ENCODE measurements around the gene LRGUK. TPM values are rescaled to one million over a fixed set of nuclear protein-coding genes. Genes with fewer than 3 reads are reported as not detected.

LRGUK gene
- total and polyA plus RNA-seq, 2 of the 4 experiments (the other 2 are of a cell fraction) = 0.07 TPM; not detected in 1

GRCh38 chr7:134154581-134155130 is 27.5 kb downstream of the LRGUK start:
- no TSS peak for BruUV-seq (replicated peaks)
- Histone ChIP-seq H2AK9ac (replicated peaks; ENCODE audit: low read depth, low read length, poor library complexity) (no peak overlapping the region), H3K4me2 (ENCODE audit: low read depth, low read length) (no peak overlapping the region), H4K20me1 (ENCODE audit: insufficient read depth, low read length) (no peaks in the 10 kb centered on the region), H2AK5ac (ENCODE audit: low read depth, low read length) (no peak overlapping the region), H4K8ac (ENCODE audit: low read depth in 2 of 2, low read length in 2 of 2) (no peak overlapping the region), H3K27ac (ENCODE audit: insufficient read depth, low read length) (no peak overlapping the region), H3K4ac (ENCODE audit: low read depth, low read length) (no peak overlapping the region), H3K14ac (replicated peaks; ENCODE audit: low read depth, low read length) (no peak overlapping the region), H3K56ac (ENCODE audit: extremely low read depth, insufficient read depth, low read length) (no peak overlapping the region), H3K36me3 (ENCODE audit: control insufficient read depth, insufficient read depth, low read length) (no peaks in the 10 kb centered on the region), H2BK15ac (ENCODE audit: low read depth, low read length) (no peak overlapping the region), H3K9ac (ENCODE audit: low read depth, low read length) (no peak overlapping the region), H3K9me1 (ENCODE audit: insufficient read depth, low read length) (no peaks in the 10 kb centered on the region), H3K23ac (ENCODE audit: low read depth, low read length) (no peak overlapping the region), H3K9me3 (ENCODE audit: control insufficient read depth, insufficient read depth, low read length) (no peaks in the 10 kb centered on the region; the same call in 1 of the 2 replicates), H4K91ac (ENCODE audit: insufficient read depth, low read depth, low read length) (no peak overlapping the region), H4K5ac (ENCODE audit: low read depth, low read length) (no peak overlapping the region), H3K27me3 (ENCODE audit: control insufficient read depth, insufficient read depth, low read length) (no peaks in the 10 kb centered on the region), H2BK20ac (ENCODE audit: low read depth, low read length) (no peak overlapping the region), H3K79me1 (ENCODE audit: low read depth in 1 of 2, low read length in 2 of 2) (no peaks in the 10 kb centered on the region), H2BK120ac (ENCODE audit: low read depth, low read length) (no peak overlapping the region), H3K4me1 (ENCODE audit: control insufficient read depth, insufficient read depth, low read length) (no peaks in the 10 kb centered on the region), H3K4me3 (ENCODE audit: insufficient read depth, low read depth, low read length) (no peak overlapping the region), H3K18ac (ENCODE audit: low read depth, low read length) (no peak overlapping the region), H2BK5ac (ENCODE audit: low read depth, low read length, poor library complexity, severe bottlenecking) (no peak overlapping the region), H2AFZ (replicated peaks; ENCODE audit: low read length, poor library complexity) (no peak overlapping the region)
- ChIA-PET CTCF (interaction anchor here (1.7 kb wide), 1 partner anchor 13 kb away, joined by 12 read pairs; no protein-coding TSS in a partner anchor), POLR2A (ENCODE audit: unreplicated experiment) (no interaction called here)
- DNase-seq = no peak
- ATAC-seq (ENCODE audit: low read depth) = no peak
- no CpG with 5 or more reads among the region's 2 CpGs for WGBS, 2 experiments (ENCODE audit: extremely low coverage in 2 of 2, insufficient read length in 1 of 2)
- in situ Hi-C loops (cut with MboI; ENCODE audit: low sequenced_read_pairs) = no loop called here
- TF ChIP-seq BHLHE40 (IDR thresholded peaks at IDR 0.05; ENCODE audit: low read depth, low read length) (no peak), RAD21 (IDR thresholded peaks at IDR 0.05; ENCODE audit: low read length) (no peak), RCOR1 (IDR thresholded peaks at IDR 0.05; ENCODE audit: insufficient replicate concordance, low read length) (no peak), FOS (IDR thresholded peaks at IDR 0.05; ENCODE audit: low read depth, low read length) (no peak), MAFK (IDR thresholded peaks at IDR 0.05; ENCODE audit: low read depth, low read length) (no peak), POLR2A (IDR thresholded peaks at IDR 0.05; ENCODE audit: low read depth, low read length) (no peak), RFX5 (IDR thresholded peaks at IDR 0.05; ENCODE audit: low read depth, low read length) (no peak)
- TF ChIP-seq, protein P1, sequence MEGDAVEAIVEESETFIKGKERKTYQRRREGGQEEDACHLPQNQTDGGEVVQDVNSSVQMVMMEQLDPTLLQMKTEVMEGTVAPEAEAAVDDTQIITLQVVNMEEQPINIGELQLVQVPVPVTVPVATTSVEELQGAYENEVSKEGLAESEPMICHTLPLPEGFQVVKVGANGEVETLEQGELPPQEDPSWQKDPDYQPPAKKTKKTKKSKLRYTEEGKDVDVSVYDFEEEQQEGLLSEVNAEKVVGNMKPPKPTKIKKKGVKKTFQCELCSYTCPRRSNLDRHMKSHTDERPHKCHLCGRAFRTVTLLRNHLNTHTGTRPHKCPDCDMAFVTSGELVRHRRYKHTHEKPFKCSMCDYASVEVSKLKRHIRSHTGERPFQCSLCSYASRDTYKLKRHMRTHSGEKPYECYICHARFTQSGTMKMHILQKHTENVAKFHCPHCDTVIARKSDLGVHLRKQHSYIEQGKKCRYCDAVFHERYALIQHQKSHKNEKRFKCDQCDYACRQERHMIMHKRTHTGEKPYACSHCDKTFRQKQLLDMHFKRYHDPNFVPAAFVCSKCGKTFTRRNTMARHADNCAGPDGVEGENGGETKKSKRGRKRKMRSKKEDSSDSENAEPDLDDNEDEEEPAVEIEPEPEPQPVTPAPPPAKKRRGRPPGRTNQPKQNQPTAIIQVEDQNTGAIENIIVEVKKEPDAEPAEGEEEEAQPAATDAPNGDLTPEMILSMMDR (conservative IDR thresholded peaks at IDR 0.05; ENCODE audit: low read depth, low read length) = no peak
- dilution Hi-C loops (cut with HindIII; ENCODE audit: low sequenced_read_pairs, unreplicated experiment) = no loop called here
- intact Hi-C loops (cut with micrococcal nuclease) = no loop called here
